ENCODE measurements around the gene MEIKIN. TPM values are rescaled to one million over a fixed set of nuclear protein-coding genes. Genes with fewer than 3 reads are reported as not detected.

MEIKIN gene
- total and polyA plus RNA-seq, 4 experiments from 2014 or later = 3.6 to 6.2 TPM; not detected in 2

DNA sequence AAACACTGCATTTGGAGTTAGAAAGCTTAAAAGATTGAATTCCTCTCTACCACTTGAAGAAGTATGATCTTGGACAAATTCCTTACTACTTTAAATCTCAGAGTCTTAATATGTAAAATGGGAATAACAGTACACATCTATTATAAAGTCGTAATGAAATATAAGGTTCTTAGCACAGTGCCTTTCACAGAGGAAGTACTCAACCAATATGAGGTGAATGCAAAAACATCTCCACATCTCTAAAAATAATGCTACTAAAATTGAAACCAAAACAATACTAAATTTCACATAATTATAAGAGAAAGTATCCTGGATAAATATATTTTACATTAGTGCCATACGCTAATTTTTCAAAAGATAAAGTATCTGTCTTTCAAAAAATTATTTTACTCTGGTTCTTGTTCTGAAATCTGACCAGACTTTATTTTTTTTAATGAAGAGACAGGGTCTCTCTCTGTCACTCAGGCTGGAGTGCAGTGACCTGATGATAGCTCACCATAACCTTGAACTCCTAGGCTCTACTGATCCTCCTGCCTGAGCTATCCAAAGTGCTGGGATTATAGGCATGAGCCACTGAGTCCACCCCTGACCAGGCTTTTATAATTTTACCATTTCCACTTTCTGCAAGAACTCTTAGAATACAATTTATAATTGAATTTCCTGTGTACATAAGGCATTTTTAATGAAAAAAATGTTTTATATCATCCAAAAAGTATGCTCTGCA, 127.3 kb downstream of the MEIKIN start:
- Mint-ChIP-seq H3K27ac (peak overlapping the region in 1 of 7 donors; percentile 72), H3K9me3 (peaks cover 0 to under 1% (median 0%) of the 10 kb centered on the region in 8 donors), H3K27me3 (no peaks in the 10 kb centered on the region), H3K4me3 (no peak overlapping the region), H3K36me3 (no peaks in the 10 kb centered on the region), H3K4me1 (peaks cover 2 to 11% (median 4%) of the 10 kb centered on the region in 4 donors)
- DNase-seq = no peak
- intact Hi-C loops (cut with micrococcal nuclease) = no loop called here
- POLR2A ChIA-PET (ENCODE audit: partially characterized antibody) = no interaction called here
- Histone ChIP-seq H3K36me3 (ENCODE audit: insufficient read depth, low read length) (no peaks in the 10 kb centered on the region), H3K9me3 (ENCODE audit: control insufficient read depth in 1 of 2, low read length in 2 of 2) (no peaks in the 10 kb centered on the region), H3K4me3 (ENCODE audit: low read length in 2 of 2) (no peak overlapping the region), H3K4me1 (ENCODE audit: insufficient read depth, low read length) (no peaks in the 10 kb centered on the region), H3K27me3 (ENCODE audit: insufficient read depth, low read length) (no peaks in the 10 kb centered on the region), H3K27ac (ENCODE audit: low read depth, low read length) (no peak overlapping the region)
- CTCF ChIA-PET (ENCODE audit: partially characterized antibody) = interaction anchor here (0.9 kb wide), 1 partner anchor 229 kb away, joined by 4 read pairs; no protein-coding TSS in a partner anchor

GRCh38 chr5:131814990-131815389, 130.5 kb downstream of the MEIKIN start:
- CTCF ChIA-PET (ENCODE audit: partially characterized antibody) = no interaction called here
- Mint-ChIP-seq H3K4me3 (no peak overlapping the region), H3K27me3 (no peaks in the 10 kb centered on the region), H3K27ac (no peak overlapping the region), H3K4me1 (peaks cover 4 to 11% (median 5%) of the 10 kb centered on the region in 4 donors), H3K9me3 (no peaks in the 10 kb centered on the region), H3K36me3 (no peaks in the 10 kb centered on the region)
- no peak overlapping the region for H3K4me3 ChIP-seq (ENCODE audit: low read length in 2 of 2)
- H3K36me3 ChIP-seq (ENCODE audit: insufficient read depth, low read length) = no peaks in the 10 kb centered on the region
- H3K9me3 ChIP-seq (ENCODE audit: control insufficient read depth in 1 of 2, low read length in 2 of 2) = no peaks in the 10 kb centered on the region
- H3K27me3 ChIP-seq (ENCODE audit: insufficient read depth, low read length) = no peaks in the 10 kb centered on the region
- DNase-seq = no peak
- no peaks in the 10 kb centered on the region for H3K4me1 ChIP-seq (ENCODE audit: insufficient read depth, low read length)
- H3K27ac ChIP-seq (ENCODE audit: low read depth, low read length) = no peak overlapping the region
- intact Hi-C loops (cut with micrococcal nuclease) = no loop called here
- POLR2A ChIA-PET (ENCODE audit: partially characterized antibody) = no interaction called here

DNA sequence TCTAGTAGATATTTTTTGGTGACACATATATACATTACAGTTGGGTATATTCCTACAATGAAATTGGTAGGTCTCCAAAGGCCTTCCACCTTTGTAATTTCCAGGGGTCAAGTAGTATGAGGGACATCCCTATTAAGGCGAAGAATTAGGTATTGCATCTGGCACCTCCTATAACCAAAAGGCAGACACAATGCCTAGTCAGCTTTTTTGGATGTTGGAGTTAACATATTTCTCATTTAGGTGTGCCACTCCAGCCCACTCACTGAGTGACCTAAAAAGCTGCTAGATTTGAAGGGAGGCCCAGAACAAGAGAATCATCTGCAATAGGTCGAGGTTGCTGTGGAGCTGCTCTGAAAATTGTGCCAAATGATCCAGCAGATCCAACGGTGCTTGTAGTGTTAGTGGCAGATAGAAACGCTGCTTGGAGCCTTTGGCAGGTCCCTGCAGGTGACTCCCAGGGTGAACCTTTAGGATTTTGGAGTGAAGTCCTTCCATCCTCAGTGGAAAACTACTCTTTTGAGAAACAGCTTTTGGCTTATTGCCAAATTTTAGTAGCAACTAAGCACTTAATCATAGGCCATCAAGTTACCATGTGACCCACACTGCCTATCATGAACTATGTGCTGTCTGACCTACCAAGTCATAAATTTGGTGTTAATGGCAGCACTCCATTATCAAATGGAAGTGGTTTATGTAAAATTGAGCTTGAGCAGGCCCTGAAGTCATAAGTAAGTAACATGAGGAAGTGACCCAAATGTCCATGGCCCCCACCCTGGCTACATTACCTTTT, 132.9 kb downstream of the MEIKIN start:
- Mint-ChIP-seq H3K27ac (no peak overlapping the region), H3K4me3 (no peak overlapping the region)
- H3K4me3 ChIP-seq (ENCODE audit: low read length in 2 of 2) = no peak overlapping the region

DNA sequence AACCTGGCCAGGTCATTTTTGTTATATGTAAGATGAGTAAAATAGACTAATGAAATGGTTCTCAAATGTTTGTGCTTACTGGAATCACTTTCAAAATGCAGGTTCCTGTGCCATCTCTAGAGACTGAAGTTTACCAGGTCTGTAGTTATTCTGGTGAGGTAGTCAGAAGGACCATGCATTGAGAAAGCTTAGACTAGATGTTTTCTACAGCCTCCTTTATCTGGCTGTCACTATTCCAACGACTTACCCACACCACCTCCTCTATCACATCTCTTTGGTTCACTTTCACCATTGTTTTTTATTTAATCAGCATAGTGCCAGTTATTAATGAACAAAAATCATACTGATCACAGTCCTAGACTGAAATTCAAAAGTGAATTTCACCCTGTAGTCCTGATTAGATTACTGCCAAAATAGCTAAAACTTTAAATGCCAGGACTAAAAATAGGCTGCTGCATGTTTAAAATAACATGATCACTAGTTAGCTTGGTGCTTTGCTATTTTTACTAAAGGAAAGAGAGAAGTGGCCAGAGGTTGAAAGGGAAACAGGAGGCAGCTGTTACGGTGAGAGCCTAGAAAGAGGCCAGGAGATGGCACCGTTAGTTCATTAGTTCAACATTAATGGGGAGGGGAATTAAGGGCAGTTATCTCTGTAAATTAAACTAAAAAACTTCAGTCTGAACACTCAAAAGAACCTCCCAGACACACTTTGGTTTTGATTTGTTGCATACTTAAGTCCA, 134.8 kb downstream of the MEIKIN start:
- Mint-ChIP-seq H3K9me3 (no peaks in the 10 kb centered on the region), H3K4me1 (peaks cover 0 to 4% (median 0%) of the 10 kb centered on the region in 4 donors), H3K27me3 (no peaks in the 10 kb centered on the region), H3K36me3 (no peaks in the 10 kb centered on the region), H3K27ac (peak overlapping the region in 1 of 7 donors; percentile 33), H3K4me3 (no peak overlapping the region)
- H3K4me1 ChIP-seq (ENCODE audit: insufficient read depth, low read length) = no peaks in the 10 kb centered on the region
- no peak overlapping the region for H3K27ac ChIP-seq (ENCODE audit: low read depth, low read length)
- no peaks in the 10 kb centered on the region for H3K9me3 ChIP-seq (ENCODE audit: control insufficient read depth in 1 of 2, low read length in 2 of 2)
- intact Hi-C loops (cut with micrococcal nuclease) = loop anchor here (1.0 kb wide), 2 partner anchors 198 to 253 kb away; no protein-coding TSS in a partner anchor
- H3K27me3 ChIP-seq (ENCODE audit: insufficient read depth, low read length) = no peaks in the 10 kb centered on the region
- H3K4me3 ChIP-seq (ENCODE audit: low read length in 2 of 2) = no peak overlapping the region
- ChIA-PET CTCF (ENCODE audit: partially characterized antibody) (interaction anchor here (0.9 to 5.7 kb wide), 6 partner anchors 13 to 254 kb away, joined by 3 to 67 read pairs (median 4); partner anchors contain the start of gene FNIP1), POLR2A (ENCODE audit: partially characterized antibody) (interaction anchor here (0.6 to 1.2 kb wide), 2 partner anchors 11 to 14 kb away, joined by 3 read pairs; partner anchors contain the start of gene FNIP1)
- DNase-seq = peak in 4 of 5 donors; percentile 16 to 27 (median 22)
- H3K36me3 ChIP-seq (ENCODE audit: insufficient read depth, low read length) = no peaks in the 10 kb centered on the region

More for the DNA sequence above, 132.9 kb downstream of the MEIKIN start:
- Mint-ChIP-seq H3K36me3 (no peaks in the 10 kb centered on the region), H3K4me1 (peaks cover 0 to 4% (median under 1%) of the 10 kb centered on the region in 4 donors), H3K27me3 (no peaks in the 10 kb centered on the region), H3K9me3 (no peaks in the 10 kb centered on the region)
- no peaks in the 10 kb centered on the region for H3K4me1 ChIP-seq (ENCODE audit: insufficient read depth, low read length)
- H3K36me3 ChIP-seq (ENCODE audit: insufficient read depth, low read length) = no peaks in the 10 kb centered on the region
- no peaks in the 10 kb centered on the region for H3K9me3 ChIP-seq (ENCODE audit: control insufficient read depth in 1 of 2, low read length in 2 of 2)
- no peak overlapping the region for H3K27ac ChIP-seq (ENCODE audit: low read depth, low read length)
- ChIA-PET CTCF (ENCODE audit: partially characterized antibody) (interaction anchor here (1.1 to 5.7 kb wide), 2 partner anchors 195 to 250 kb away, joined by 4 to 67 read pairs; no protein-coding TSS in a partner anchor), POLR2A (ENCODE audit: partially characterized antibody) (no interaction called here)
- intact Hi-C loops (cut with micrococcal nuclease) = no loop called here
- no peaks in the 10 kb centered on the region for H3K27me3 ChIP-seq (ENCODE audit: insufficient read depth, low read length)
- no peak for DNase-seq

GRCh38 chr5:131796793-131797693, 148.4 kb downstream of the MEIKIN start, which contains the start of gene FNIP1:
Gene FNIP1 (minus strand): TSS chr5:131797017. CDS start chr5:131796921, 96 bp downstream.
- CTCF ChIA-PET (ENCODE audit: partially characterized antibody) = interaction anchor here (0.6 to 3.4 kb wide), 6 partner anchors 10 to 248 kb away, joined by 3 to 13 read pairs (median 3); partner anchors contain the start of gene RAPGEF6
- Histone ChIP-seq H3K27ac (ENCODE audit: low read depth, low read length) (peak within 1 kb of the TSS; percentile 96), H3K4me3 (ENCODE audit: low read length in 2 of 2) (peak within 1 kb of the TSS; percentile 76 to 90), H3K27me3 (ENCODE audit: insufficient read depth, low read length) (no peaks in the 10 kb centered on the region), H3K4me1 (ENCODE audit: insufficient read depth, low read length) (peaks cover 45% of the 10 kb centered on the region), H3K36me3 (ENCODE audit: insufficient read depth, low read length) (no peaks in the 10 kb centered on the region), H3K9me3 (ENCODE audit: control insufficient read depth in 1 of 2, low read length in 2 of 2) (no peaks in the 10 kb centered on the region)
- intact Hi-C loops (cut with micrococcal nuclease) = loop anchor here (1.0 to 10.0 kb wide), 4 partner anchors 50 to 532 kb away; partner anchors contain the start of genes CDC42SE2 and RAPGEF6
- H3K9me3 Mint-ChIP-seq = no peaks in the 10 kb centered on the region
- H3K27ac Mint-ChIP-seq = peak within 1 kb of the TSS; percentile 94 to 99 (median 98)
- POLR2A ChIA-PET (ENCODE audit: partially characterized antibody) = interaction anchor here (0.6 to 2.8 kb wide), 21 partner anchors 9 to 659 kb away, joined by 3 to 35 read pairs (median 3); no protein-coding TSS in a partner anchor
- H3K4me1 Mint-ChIP-seq = peaks cover 19 to 43% (median 24%) of the 10 kb centered on the region in 4 donors
- peak within 1 kb of the TSS; percentile 92 to 97 (median 96) for H3K4me3 Mint-ChIP-seq
- peak; percentile 96 to 98 (median 97) for DNase-seq
- peaks cover 0 to 10% of the 10 kb centered on the region in 2 donors for H3K36me3 Mint-ChIP-seq
- H3K27me3 Mint-ChIP-seq = no peaks in the 10 kb centered on the region

Measured in CD4-positive, alpha-beta memory T cell (primary cell).